DMS 273 treated with DMSO at 0.1 percent for 48 hours (cell line): ENCODE results near the gene TRIM2.
"Not testable (repeated sequence)": the region's sequence is repeated elsewhere in the genome, so short reads cannot be mapped to it uniquely, and the experiment has no call there.

Source experiments
- DNase-seq: peaks from one replicate; lab custom pipeline; 2025; lab: John Stamatoyannopoulos, UW

Gene TRIM2

GRCh38 chr4:153204247-153204671 is at the start of gene TRIM2:
TSS of gene TRIM2 (plus strand) at chr4:153204443. CDS start at chr4:153204531, 88 bp downstream.
- DNase-seq: no peak

DNA sequence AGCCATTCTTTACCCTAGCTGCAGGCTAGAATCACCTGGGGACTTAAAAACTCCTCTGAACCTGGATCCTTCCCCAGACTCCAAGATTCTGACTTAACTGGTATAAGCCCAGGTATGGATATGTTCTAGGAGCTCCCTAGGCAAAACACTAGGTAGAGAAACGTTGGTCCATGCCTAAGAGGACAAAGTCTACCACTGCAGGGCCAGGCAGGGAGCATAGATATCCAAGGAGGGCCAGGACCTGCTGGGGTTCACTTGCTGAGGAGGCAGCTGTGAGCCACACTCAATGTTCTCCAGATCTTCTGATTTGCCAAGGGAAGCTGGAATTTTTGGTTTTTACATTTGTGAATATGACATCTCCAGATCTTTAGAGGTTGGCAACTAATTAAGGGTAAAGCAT is 48.6 kb upstream of the TRIM2 start:
- DNase-seq: no peak

- DNase-seq: no peak
Observed at GRCh38 chr4:153156263-153156662, 48.0 kb upstream of the TRIM2 start.

- DNase-seq: no peak
Observed at GRCh38 chr4:153156721-153157120, 47.5 kb upstream of the TRIM2 start.

DNA sequence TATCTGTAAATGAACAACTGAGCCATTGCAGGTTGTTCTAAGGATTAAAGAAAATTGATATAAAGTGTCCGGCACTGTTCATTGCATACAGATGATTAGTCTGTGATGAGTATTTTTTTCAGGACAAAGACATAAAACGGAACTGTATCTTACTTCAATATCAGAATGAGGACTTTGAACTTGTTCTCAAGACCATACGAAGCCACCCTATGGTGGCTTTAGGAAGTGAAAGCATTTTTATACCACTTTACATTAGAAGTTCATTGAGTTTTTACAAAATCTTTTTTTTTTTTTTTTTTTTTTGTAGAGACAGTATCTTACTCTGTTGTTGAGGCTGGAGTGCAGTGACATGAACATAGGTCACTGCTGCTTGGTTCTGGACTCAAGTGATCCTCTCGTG is 45.2 kb upstream of the TRIM2 start:
- no peak for DNase-seq

DNA sequence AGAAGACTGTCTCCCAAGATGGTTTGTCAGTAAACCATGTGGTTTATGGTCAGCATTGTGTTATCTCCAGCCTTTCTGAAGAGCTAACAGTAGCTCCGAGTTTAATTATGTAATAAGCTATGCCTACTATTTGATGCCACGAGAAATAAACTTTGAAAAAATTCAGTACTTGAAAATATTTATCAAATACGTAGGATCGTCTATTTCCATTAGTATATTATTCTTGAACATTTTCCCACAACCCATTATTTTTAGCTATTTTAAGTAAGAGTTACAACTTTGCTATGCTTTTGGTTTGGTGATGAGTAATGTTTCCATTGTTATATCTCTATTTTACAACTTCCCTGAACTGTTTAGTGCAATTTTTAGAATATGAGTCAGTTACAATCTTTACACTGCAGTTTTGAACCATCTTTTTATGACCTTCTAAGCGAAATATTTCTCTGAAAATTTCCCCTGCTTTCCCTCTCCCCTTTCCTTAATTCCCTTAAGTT is 44.5 kb upstream of the TRIM2 start:
- DNase-seq: no peak

GRCh38 chr4:153160821-153161220 is 43.4 kb upstream of the TRIM2 start:
- no peak for DNase-seq

DNA sequence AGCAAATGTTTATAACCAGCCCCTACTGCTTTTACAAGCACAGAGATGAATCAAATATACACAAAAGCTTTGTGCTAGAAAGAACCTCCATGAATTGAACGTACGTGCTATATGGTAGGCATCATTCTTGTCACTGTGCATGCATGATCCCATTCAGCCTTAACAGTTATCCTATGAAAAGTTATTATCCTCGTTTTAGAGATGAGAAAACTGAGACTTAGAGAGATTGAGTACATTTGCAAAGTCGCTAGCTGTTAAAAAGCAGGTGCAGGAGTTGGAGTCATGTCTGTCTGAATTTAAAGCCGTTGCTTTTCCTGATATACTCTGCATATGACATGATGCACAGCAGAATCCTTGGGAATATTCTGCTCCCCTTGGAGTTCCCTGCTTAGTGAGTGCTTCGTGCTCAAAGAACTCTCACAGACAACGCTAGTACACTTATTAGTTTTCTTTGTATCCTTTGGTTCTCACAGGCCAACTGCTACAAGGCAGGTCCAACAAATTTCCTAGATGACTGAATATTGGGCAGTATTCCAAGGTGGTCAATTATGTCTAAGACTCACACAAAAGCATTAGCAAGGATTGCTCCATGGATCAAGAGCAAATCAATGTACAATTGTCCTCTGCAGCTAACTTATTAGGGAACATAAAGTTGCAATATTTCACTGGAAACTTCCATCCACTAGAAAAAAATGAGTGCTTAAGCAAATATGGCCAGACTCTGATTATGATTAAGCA is 42.8 kb upstream of the TRIM2 start:
- DNase-seq: no peak

- not testable (repeated sequence) for DNase-seq
Observed at GRCh38 chr4:153165236-153165635, 39.0 kb upstream of the TRIM2 start.

GRCh38 chr4:153166716-153167501 is 37.3 kb upstream of the TRIM2 start:
- DNase-seq: no peak

DNA sequence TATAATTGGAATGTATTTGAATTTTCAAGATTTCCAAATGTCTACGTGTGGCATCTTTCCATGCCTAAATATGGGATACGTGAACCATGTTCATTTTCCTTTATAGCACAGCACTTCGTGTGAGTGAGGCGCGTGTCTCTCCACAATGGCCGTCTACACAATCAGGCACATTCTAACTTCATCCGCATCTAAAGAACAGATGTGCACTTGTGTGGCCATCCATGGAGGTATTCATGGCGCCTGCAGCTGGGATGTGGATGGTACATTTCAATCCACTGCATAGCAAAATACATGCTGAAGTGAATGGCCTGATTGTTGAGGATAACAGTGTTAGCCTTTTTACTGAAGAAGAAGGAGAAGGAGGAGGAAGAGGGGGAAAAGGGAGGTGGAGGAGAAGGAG is 34.5 kb upstream of the TRIM2 start:
- no peak for DNase-seq

- no peak for DNase-seq
Observed at GRCh38 chr4:153170407-153170806, 33.8 kb upstream of the TRIM2 start.

GRCh38 chr4:153174821-153175567 is 29.2 kb upstream of the TRIM2 start:
- DNase-seq: no peak

- no peak for DNase-seq
Observed at GRCh38 chr4:153176938-153177337, 27.3 kb upstream of the TRIM2 start.

DNA sequence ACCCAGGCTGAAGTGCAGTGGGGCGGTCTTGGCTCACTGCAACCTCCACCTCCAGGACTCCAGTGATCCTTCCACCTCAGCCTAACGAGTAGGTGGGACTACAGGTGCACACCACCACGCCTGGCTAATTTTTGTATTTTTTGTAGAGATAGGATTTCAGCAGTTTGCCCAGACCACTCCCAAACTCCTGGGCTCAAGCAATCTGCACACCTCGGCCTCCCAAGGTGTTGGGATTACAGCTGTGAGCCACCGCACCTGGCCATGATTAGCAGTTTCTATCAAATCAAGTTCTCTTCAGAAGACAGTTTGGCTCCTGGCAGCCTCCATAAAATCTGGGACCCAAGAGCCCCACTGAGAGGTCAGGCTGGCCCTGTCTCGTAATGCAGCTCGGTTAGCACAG is 26.4 kb upstream of the TRIM2 start:
- DNase-seq: no peak

- no peak for DNase-seq
Observed at GRCh38 chr4:153179100-153179499, 25.1 kb upstream of the TRIM2 start.

GRCh38 chr4:153181293-153181692 is 22.9 kb upstream of the TRIM2 start:
- DNase-seq: no peak

DNA sequence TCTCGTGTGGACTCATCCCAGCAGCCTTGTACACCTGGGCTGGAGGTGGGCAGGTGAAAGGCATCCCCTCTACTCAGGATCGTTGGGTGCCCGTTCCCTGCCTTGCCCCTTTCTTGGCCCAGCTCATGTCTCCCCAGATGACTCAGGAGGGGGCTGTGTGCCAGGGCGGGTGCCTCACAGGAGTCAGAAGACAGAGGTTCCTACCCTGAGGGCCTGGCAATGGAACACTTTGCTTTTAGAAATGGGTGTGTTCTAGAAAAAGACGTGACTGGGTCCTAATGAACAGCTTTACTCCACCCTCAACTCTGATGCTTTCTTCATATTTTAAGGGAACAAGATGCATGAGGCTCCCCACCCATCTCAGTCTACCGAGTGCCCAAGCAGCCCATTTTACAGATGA is 22.5 kb upstream of the TRIM2 start:
- DNase-seq: no peak

DNA sequence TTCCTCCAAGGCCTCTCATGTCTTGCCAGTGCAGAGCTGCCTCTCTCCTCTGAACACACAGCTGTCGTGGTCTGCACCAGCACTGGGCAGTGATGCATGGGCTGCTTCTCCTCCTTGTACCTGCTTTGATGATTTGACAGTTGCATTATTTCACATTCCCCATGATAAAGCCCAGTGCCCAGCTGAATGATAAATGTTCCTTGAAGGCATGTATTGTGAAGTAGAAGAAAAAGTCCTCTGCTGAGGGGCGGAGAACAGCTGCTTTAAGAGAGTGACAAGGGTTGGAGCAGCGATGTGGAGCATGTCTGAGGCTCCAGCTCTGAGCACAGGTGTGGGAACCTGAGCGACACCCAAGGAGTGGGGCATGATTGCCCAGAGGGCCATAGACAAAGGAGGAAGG is 21.1 kb upstream of the TRIM2 start:
- DNase-seq: no peak

GRCh38 chr4:153185331-153185852 is 18.9 kb upstream of the TRIM2 start:
- no peak for DNase-seq

- no peak for DNase-seq
Observed at GRCh38 chr4:153186046-153186728, 18.1 kb upstream of the TRIM2 start.
